Heart left ventricle (tissue), 16 donors: ENCODE results near the gene SLC16A10. TPM values are rescaled to one million over a fixed set of nuclear protein-coding genes. Genes with fewer than 3 reads are reported as not detected.

Experiments
- ATAC-seq, 4 donors: fragments of 200-7000 bp; cut with Tn5 transposase; one replicate each; pipeline ENCODE4 v1.9.1; 2020 to 2022; ENCODE audit warnings: moderate library complexity in 4 of 4, mild to moderate bottlenecking in 3 of 4, moderate number of reproducible peaks in 1 of 4
- DNase-seq, 5 donors: peaks; one replicate each; pipeline ENCODE4 v3.0.0-alpha.2; 2020
- H3K27ac ChIP-seq, 12 donors: fragments of 200-600 bp; sonication (generic) in 4 of 12; one replicate each; pipeline versions ENCODE4 v1.5.0 to v1.8.0; 2016 to 2022; ENCODE audit warnings: mild to moderate bottlenecking in 2 of 12
- H3K27me3 ChIP-seq, 9 donors: fragments of 200-600 bp; sonication (generic) in 2 of 9; one replicate each; pipeline versions ENCODE4 v1.5.1 to v1.8.0; 2016 to 2022; ENCODE audit warnings: mild to moderate bottlenecking in 3 of 9
- H3K36me3 ChIP-seq, 9 donors: fragments of 200-600 bp; sonication (generic) in 2 of 9; one replicate each; pipeline versions ENCODE4 v1.5.0 to v1.8.0; 2018 to 2022; ENCODE audit warnings: mild to moderate bottlenecking in 2 of 9
- H3K4me1 ChIP-seq, 12 donors: fragments of 200-600 bp; sonication (generic) in 4 of 12; one replicate each; pipeline versions ENCODE4 v1.5.0 to v1.8.0; 2016 to 2022; ENCODE audit warnings: mild to moderate bottlenecking in 3 of 12
- H3K4me3 ChIP-seq, 12 donors: fragments of 200-600 bp; sonication (generic) in 4 of 12; one replicate each; pipeline versions ENCODE4 v1.5.0 to v1.8.0; 2017 to 2022; ENCODE audit warnings: mild to moderate bottlenecking in 9 of 12, moderate library complexity in 4 of 12
- H3K9me3 ChIP-seq, 12 donors: fragments of 200-600 bp; sonication (generic) in 4 of 12; one replicate each; pipeline versions ENCODE4 v1.5.0 to v1.8.0; 2016 to 2022; ENCODE audit warnings: mild to moderate bottlenecking in 1 of 12
- POLR2A ChIP-seq, 2 donors: fragments of 450-650 bp; IDR thresholded peaks; one replicate each; pipeline ENCODE4 v1.6.1; 2017; ENCODE audit warnings: antibody characterized with exemption in 2 of 2, mild to moderate bottlenecking in 2 of 2, moderate library complexity in 2 of 2
- WGBS, 4 donors: extraction: QIAGEN DNeasy Blood & Tissue Kit in 2 of 4; methylation state at CpG; one replicate each; pipeline versions ENCODE4 v1.1.5 to v1.1.7; 2013 to 2018; 5-methylcytosine and 5-hydroxymethylcytosine counted together
- intact Hi-C, 10 donors: fragments of 100-400 bp; cut with DNase I; formaldehyde crosslinking; loops; one replicate each; pipeline versions ENCODE4 v1.11.1 to v1.14.2; 2022
- long read RNA-seq, 3 donors: library from polyadenylated mRNA; unstranded; transcript quantifications; one replicate each; pipeline ENCODE4 v2.0.0, GENCODE V29; 2020 to 2021
- polyA plus RNA-seq, 2 donors: library from polyadenylated mRNA; stranded (reverse); fragments of 200-250 nt; gene quantifications; one replicate each; pipeline ENCODE4 v1.2.3, GENCODE V29; 2013
- total RNA-seq, 9 donors: library from RNA; depleted of rRNA in 2 of 9; stranded (reverse); fragments of >200 nt in 2 of 9; fragmentation: NEBNext Ultra II Directional in 3 of 9; extraction: Animal tissue kit (Norgen Biotek cat#: 25700) in 3 of 9; gene quantifications; one replicate each; pipeline versions ENCODE4 v1.1.0 to v1.2.4, GENCODE V29; 2016 to 2023
- TF ChIP-seq, protein P1 (sequence below), 12 donors: fragments of 200-600 bp; sonication (generic) in 4 of 12; IDR thresholded peaks; one replicate each; pipeline versions ENCODE4 v1.5.0 to v1.8.0; 2018 to 2022; ENCODE audit warnings: antibody characterized with exemption in 12 of 12, mild to moderate bottlenecking in 5 of 12
- donor health status: ischemic (EF 13 %, LVEDD 7.1; RV severe dilation, severe dysfunction).
- donor health status: healthy with polysubstance abuse.
- donor health status: DM: no; HTN: yes; CAD: no.
- donor health status: DM: no; HTN: no; CAD: no.
- donor health status: ischemic (EF 25% LVEDD 6.9; RV normal size, moderate dysfunction).
- donor health status: ischemic (EF 25% LVEDD 5.7; RV mildly dilated, moderate dysfunction).
- donor health status: healthy.
- donor health status: DM: yes; HTN: yes; CAD: no.
- donor health status: ischemic (EF 35%, LVEDD 5.7; RV mildly dilated, moderate dysfunction).
- donor health status: nonischemic (EF 11% LVEDD 7.7; RV severe dilation, severe dysfunction).
- donor health status: DM: yes; HTN: yes; CAD: no.
- donor health status: PGD.
- donor health status: ischemic (EF 29% LVEDD 5.4; RV normal size, mild dysfunction).
- donor health status: nonischemic (EF 23%, LVEDD 6.1; RV moderate dilation, normal function).

Gene SLC16A10
- total RNA-seq: 10 to 100 TPM in 2 of 9 donors, 1 to 10 TPM in 7; 5.1 to 16.7 (median 7.4) TPM
- 1 to 10 TPM; 1.9 TPM for polyA plus RNA-seq
- long read RNA-seq, donor 1, partial matches to known transcripts: 1 of 4 reads
- long read RNA-seq, donor 1, other reads (novel, unspliced or antisense): 1 of 4 reads
- long read RNA-seq, donor 2: 0 reads
- long read RNA-seq, donor 3, transcript SLC16A10-202 (6 exons, 2,508 nt): major isoform, 7 of 9 reads
- long read RNA-seq, donor 3, partial matches to known transcripts: 1 of 9 reads
- long read RNA-seq, donor 3, other reads (novel, unspliced or antisense): 1 of 9 reads

GRCh38 chr6:111087106-111087835 lies at the start of gene SLC16A10:
SLC16A10 (plus strand) TSS chr6:111087503; CDS start chr6:111087753, 250 bp downstream.
- peak; percentile 68 to 95 for TF ChIP-seq POLR2A (IDR thresholded peaks at IDR 0.05)
- TF ChIP-seq, protein P1, sequence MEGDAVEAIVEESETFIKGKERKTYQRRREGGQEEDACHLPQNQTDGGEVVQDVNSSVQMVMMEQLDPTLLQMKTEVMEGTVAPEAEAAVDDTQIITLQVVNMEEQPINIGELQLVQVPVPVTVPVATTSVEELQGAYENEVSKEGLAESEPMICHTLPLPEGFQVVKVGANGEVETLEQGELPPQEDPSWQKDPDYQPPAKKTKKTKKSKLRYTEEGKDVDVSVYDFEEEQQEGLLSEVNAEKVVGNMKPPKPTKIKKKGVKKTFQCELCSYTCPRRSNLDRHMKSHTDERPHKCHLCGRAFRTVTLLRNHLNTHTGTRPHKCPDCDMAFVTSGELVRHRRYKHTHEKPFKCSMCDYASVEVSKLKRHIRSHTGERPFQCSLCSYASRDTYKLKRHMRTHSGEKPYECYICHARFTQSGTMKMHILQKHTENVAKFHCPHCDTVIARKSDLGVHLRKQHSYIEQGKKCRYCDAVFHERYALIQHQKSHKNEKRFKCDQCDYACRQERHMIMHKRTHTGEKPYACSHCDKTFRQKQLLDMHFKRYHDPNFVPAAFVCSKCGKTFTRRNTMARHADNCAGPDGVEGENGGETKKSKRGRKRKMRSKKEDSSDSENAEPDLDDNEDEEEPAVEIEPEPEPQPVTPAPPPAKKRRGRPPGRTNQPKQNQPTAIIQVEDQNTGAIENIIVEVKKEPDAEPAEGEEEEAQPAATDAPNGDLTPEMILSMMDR (IDR thresholded peaks at IDR 0.05): no peak
- H3K36me3 ChIP-seq: no peaks in the 10 kb centered on the region
- 0 to 3% (median 1%) methylated on average over 20 to 86 of the region's 86 CpGs for WGBS, 4 donors
- peaks cover 0 to 18% (median 9%) of the 10 kb centered on the region in 12 donors for H3K4me1 ChIP-seq
- H3K9me3 ChIP-seq: no peaks in the 10 kb centered on the region
- intact Hi-C loops: loop anchor here in 2 of 10 donors (2.0 to 10.0 kb wide), 2 partner anchors 54 to 118 kb away; no protein-coding TSS in a partner anchor
- H3K4me3 ChIP-seq: peak within 1 kb of the TSS; percentile 47 to 76 (median 62)
- ATAC-seq (peak; percentile 83 to 97 (median 96)), DNase-seq (peak; percentile 76 to 87 (median 78))
- peaks cover 0 to 39% (median 10%) of the 10 kb centered on the region in 9 donors for H3K27me3 ChIP-seq
- peak within 1 kb of the TSS in 9 of 12 donors; percentile 15 to 75 (median 52) for H3K27ac ChIP-seq

DNA sequence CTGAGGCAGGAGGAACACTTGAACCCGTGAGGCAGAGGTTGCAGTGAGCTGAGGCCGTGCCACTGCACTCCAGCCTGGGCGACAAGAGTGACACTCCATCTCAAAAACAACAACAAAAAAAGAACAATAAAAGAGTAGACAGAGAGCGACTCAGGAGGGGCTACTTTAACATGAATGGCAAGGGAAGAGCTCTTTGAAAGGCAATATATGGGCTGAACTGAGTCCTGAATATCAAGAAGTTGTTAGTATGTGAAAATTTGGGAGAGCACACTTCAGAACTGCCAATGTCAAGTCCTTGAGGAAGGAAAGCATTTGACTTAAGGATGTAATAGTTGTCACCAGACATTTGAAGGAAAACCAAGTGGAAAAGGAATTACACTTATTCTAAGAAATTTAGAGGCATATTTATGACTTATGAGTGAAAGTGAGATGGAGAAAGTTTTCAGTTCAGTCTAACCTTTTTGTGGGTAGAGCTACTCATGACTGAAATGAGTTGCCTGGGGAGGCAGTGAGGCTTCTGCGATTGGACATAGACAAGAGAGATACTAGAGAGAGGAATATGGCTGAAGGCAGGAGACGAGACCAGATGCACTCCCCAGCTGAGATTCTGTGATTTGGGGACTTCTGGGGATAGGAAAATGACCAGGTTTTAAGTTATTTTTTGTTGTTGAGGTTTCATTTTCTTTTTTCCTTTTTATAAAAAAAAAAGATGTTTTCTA lies 48.6 kb upstream of the SLC16A10 start:
- H3K4me3 ChIP-seq: no peak overlapping the region
- TF ChIP-seq POLR2A (IDR thresholded peaks at IDR 0.05): no peak
- TF ChIP-seq, protein P1 (IDR thresholded peaks at IDR 0.05): no peak
- no peaks in the 10 kb centered on the region for H3K36me3 ChIP-seq
- H3K4me1 ChIP-seq: no peaks in the 10 kb centered on the region
- H3K27me3 ChIP-seq: no peaks in the 10 kb centered on the region
- no peak for DNase-seq
- no peak for ATAC-seq
- H3K27ac ChIP-seq: no peak overlapping the region
- intact Hi-C loops: loop anchor here in 1 of 10 donors (10.0 kb wide), 1 partner anchor 176 kb away; no protein-coding TSS in a partner anchor
- H3K9me3 ChIP-seq: no peaks in the 10 kb centered on the region
- WGBS, 4 donors: 86 to 92% (median 90%) methylated on average over 6 of the region's 6 CpGs

DNA sequence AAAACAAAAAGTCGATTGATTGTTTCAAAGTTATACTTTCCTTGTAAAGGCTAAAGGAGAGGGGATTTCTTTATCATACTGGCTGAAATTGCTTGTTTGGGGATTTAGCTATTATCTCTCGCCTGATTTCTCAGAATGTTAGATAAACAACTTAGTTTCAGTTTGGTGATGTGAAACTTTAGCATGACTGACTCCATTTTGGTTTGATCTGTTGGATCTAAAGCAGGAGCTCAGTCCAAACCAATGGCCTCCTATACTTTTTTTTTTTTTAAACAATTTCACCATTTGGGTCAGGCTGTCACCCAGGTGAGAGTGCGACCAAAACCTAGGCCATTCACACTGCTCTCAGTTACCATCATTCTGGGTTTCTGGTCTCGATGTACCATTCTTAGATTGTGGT lies 45.4 kb upstream of the SLC16A10 start:
- H3K27me3 ChIP-seq: no peaks in the 10 kb centered on the region
- H3K4me3 ChIP-seq: no peak overlapping the region
- 85 to 91% (median 89%) methylated on average over 4 of the region's 4 CpGs for WGBS, 4 donors
- TF ChIP-seq POLR2A (IDR thresholded peaks at IDR 0.05): no peak
- TF ChIP-seq, protein P1 (IDR thresholded peaks at IDR 0.05): no peak
- ATAC-seq (no peak), DNase-seq (no peak)
- no peaks in the 10 kb centered on the region for H3K9me3 ChIP-seq
- H3K4me1 ChIP-seq: no peaks in the 10 kb centered on the region
- intact Hi-C loops: no loop called here
- H3K27ac ChIP-seq: no peak overlapping the region
- no peaks in the 10 kb centered on the region for H3K36me3 ChIP-seq
